HCT116 (cell line): ENCODE measurements around the gene TMEM91.

ENCODE experiments used
- CTCF ChIP-seq, 3 experiments: fragments of 200-600 bp in 1 of 3; sonication (generic) in 1 of 3; IDR thresholded peaks in 2 of 3; conservative IDR thresholded peaks in 1 of 3; 2 replicates each; pipeline ENCODE4 v1.5.1; 2012 to 2017; ENCODE audit warnings: low read depth in 2 of 3, low read length in 2 of 3, antibody characterized with exemption in 1 of 3, borderline replicate concordance in 1 of 3, control low read depth in 1 of 3, mild to moderate bottlenecking in 1 of 3, mixed read lengths in 1 of 3, mixed run types in 1 of 3, moderate library complexity in 1 of 3; ENCODE audit not compliant: insufficient read depth in 1 of 3
- EZH2 ChIP-seq: fragments of 200-600 bp; sonication (generic); IDR thresholded peaks from 2 replicates; pipeline ENCODE4 v1.6.1; 2017; ENCODE audit warnings: antibody characterized with exemption, mixed run types
- JUND ChIP-seq: IDR thresholded peaks from 2 replicates; pipeline ENCODE4 v1.6.1; 2012
- MAX ChIP-seq: IDR thresholded peaks from 2 replicates; pipeline ENCODE4 v1.6.1; 2012
- POLR2A ChIP-seq: IDR thresholded peaks from 2 replicates; pipeline ENCODE4 v1.7.0; 2011; ENCODE audit warnings: borderline replicate concordance; ENCODE audit not compliant: insufficient read depth, insufficient read length; ENCODE audit errors: extremely low read depth
- POLR2AphosphoS5 ChIP-seq: IDR thresholded peaks from 2 replicates; pipeline ENCODE4 v1.6.1; 2011; ENCODE audit warnings: mild to moderate bottlenecking, low read depth, low read length, moderate library complexity
- REST ChIP-seq: IDR thresholded peaks from 2 replicates; pipeline ENCODE4 v1.6.1; 2012; ENCODE audit warnings: low read depth
- SIN3A ChIP-seq: IDR thresholded peaks from 2 replicates; pipeline ENCODE4 v1.6.1; 2012; ENCODE audit warnings: low read depth
- ZBTB33 ChIP-seq: IDR thresholded peaks from 2 replicates; pipeline ENCODE4 v1.6.1; 2011; ENCODE audit warnings: mild to moderate bottlenecking, low read length, moderate library complexity; ENCODE audit not compliant: insufficient replicate concordance; ENCODE audit errors: extremely low read depth
- ZNF274 ChIP-seq: fragments of 200-500 bp; sonication (Bioruptor generic); IDR thresholded peaks from 2 replicates; pipeline ENCODE4 v1.6.1; 2014; ENCODE audit warnings: mild to moderate bottlenecking, low read depth, low read length, inconsistent platforms

GRCh38 chr19:41376241-41376997 lies at the start of gene TMEM91:
- TF ChIP-seq SIN3A (no peak), CTCF (IDR thresholded peaks at IDR 0.05 in 2 of 3, conservative IDR thresholded peaks at IDR 0.05 in 1 of 3; ENCODE audit: borderline replicate concordance in 1 of 3, insufficient read depth in 1 of 3, low read depth in 2 of 3, low read length in 2 of 3) (no peak), MAX (no peak), ZNF274 (no peak), POLR2AphosphoS5 (no peak), EZH2 (no peak), REST (no peak), JUND (no peak), POLR2A (no peak), ZBTB33 (no peak)
